ENCODE results near the gene AMER1.
"Not testable (repeated sequence)": the region's sequence is repeated elsewhere in the genome, so short reads cannot be mapped to it uniquely, and the experiment has no call there.

Gene AMER1

DNA sequence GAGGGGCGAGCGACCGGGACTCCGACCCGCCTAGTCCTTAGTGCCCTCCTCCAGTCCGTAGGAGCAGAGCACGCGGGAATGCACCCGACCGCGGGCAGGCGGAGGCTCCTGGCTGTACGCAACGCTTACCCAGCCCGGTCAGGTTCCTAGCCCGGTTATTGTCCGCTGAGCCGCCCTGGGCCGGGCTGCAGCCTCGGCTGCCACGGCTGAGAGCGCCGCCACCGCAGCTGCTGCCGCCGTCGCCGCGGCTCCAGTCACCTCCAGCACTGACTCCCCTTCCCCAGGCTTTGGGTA, at the start of gene AMER1:
TSS of gene AMER1 (minus strand) at position 268 of the 294 bp plus-strand sequence. CDS start 12,422 bp downstream, outside the sequence.
- DNase-seq: no peak

DNA sequence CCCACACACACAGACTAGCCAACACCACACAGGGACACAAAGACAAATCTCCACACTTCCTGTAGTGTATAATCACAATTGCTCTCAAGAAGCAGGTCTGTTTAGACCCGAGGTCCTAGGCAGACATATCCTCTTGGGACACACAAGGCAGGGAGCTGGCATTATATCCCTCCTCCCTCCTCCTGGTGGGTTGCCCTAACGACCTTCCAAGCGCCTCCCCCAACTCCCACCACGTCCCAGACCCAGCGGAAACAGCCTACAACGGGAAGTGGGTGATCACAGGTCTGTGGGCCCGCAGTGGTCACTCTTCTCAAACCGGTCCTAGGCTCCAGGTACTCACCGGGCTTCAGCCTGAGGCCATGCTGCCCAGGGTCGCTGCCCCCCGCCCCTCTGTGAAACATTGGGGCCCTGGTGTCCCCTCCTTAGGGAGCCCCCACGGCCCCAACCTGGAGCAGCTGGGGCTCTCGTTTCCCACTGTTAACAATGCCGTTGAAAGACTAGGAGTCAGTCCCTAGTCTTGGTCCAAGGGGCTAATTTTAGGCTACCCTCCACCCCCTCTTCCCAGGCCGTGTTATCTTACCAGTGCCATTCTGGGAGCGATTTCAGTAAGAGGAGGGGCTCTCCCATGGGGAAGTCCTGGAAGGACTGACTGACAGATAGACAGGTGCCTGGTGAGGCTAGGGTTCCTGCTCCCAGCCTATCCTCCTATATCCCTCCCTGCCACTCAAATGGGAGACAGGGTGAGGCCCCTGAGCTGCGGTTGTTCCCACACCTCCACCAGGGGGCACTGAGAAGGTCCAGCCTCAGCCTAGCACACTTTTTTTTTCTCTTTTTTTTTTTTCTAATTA, 24.8 kb upstream of the AMER1 start, which contains the start of gene ASB12:
TSS of gene ASB12 (minus strand) at position 485 of the 848 bp plus-strand sequence. CDS start 4,957 bp downstream, outside the sequence.
- DNase-seq: no peak

DNA sequence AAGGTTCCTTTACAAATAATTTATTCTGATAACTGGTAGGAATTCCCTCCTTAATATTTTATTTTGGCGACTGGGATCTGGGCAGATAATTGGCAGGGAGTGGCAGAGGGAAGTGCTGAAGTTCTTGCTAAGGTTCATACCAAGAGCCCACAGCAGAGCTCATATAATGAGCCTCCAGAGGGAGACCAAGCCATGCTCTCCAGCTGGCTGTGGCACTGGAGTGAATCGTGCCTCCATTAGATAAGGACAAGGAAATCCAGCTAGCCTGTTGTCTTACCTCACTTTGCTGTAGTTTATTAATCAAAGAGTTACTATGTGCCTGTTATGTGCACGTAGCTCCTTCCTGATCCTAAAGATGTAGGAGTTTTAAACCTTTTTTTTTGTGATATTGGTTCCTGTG, 23.6 kb upstream of the AMER1 start:
- no peak for DNase-seq

DNA sequence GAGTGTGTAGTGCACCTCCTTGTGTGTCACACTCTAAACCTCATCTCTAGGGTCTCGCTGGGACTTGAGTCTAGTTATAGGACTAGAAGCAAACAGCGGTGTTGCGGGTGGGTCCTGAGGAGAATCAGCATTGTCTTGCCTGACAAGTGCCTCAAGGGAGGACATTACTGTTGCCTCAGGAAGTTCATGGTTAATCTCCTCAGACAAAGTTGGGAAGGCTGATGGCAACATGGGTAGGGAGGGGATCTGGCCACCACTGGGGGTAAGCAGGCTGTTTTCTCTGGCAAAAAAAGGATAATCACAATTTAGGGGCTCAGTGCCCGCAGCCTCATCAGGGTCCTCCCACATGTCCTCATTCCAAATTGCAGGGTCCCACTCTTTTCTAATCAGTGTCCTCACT, 12.5 kb upstream of the AMER1 start:
- no peak for DNase-seq

DNA sequence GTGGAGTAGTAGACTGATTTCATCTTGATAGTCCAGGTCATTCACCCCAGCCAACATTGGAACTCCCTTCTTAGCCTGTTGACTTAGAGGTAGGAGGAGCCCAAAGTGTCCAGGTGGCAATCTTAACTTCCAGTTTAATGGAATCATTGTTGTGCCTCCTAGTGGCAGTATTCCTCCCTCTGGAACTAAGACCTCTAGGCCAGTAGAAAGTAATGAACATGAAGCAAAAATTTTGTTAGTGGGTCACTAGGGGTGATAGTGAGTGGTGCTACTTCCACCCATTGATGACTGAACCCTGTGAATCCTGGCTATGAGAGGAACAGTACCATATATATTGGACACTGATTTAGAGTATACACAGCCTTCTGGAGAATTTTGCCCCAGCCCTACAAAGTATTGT, 8.5 kb upstream of the AMER1 start:
- DNase-seq: not testable (repeated sequence)

DNA sequence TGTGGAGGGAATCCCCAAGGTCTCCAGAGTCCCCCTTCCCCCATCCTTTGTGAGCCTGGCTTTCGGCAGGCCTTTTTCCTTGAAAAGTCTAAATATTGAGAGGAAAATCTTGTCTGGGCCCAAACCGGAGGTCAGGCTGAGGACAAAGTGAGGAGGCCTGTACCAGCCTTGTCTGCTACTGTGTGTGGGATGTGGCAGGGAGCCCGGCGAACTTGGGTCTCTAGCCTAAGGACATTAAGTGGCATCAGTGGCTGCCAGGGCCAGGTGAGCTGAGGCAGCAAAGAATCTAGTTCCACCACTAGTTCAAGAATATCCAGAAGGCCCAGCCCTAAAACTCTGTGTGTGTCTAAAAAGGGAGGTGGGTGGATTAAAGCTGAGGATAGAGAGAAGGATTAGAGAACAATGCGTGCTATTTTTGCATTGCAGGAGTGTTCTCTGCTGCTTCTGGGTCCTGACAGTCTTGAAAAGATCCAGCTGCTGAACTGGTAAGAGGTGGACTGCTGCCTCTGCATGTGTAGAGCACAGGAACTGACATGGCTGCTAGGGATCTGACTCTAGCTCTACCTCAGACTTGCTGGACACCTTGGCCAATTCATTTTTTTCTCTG, 1.2 kb upstream of the AMER1 start:
- DNase-seq: peak; percentile 5

DNA sequence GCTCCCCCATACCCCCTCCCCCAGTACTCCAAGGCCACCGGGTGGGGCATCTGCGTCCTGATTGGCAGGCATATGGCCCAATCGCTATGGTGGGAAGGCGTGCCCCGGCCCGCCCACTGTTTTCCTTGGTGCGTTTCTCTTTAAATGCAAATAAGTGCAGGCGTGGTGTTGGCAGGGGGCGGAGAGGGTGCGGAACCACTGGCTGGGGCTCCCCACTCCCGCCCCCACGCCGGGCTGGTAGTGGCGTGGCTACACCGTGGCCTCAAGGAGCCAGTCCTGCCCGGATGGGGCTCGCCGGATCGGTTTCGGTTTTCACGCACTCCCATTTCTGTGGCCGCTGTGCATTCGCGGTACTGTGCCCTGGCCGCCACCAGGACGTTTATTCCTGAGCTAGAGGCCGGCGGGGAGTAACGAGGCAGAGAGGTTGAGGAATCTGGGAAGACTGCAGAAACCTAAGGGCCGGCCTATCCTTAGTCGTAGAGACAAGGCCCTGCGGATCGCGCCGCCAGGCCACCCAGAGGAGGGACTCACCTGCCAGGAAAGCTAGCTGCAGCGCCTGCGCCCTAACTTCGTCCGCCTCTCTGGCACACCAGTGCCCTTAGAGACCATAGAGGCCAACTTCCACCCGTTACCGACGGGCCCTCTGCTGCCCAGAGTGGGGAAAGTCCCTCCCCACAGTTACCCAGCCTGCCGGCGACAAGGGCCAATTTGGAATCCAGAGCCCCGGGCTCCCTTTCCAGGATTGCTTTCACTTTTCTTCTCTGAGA, 410 bp upstream of the AMER1 start:
- DNase-seq: peak; percentile 97

DNA sequence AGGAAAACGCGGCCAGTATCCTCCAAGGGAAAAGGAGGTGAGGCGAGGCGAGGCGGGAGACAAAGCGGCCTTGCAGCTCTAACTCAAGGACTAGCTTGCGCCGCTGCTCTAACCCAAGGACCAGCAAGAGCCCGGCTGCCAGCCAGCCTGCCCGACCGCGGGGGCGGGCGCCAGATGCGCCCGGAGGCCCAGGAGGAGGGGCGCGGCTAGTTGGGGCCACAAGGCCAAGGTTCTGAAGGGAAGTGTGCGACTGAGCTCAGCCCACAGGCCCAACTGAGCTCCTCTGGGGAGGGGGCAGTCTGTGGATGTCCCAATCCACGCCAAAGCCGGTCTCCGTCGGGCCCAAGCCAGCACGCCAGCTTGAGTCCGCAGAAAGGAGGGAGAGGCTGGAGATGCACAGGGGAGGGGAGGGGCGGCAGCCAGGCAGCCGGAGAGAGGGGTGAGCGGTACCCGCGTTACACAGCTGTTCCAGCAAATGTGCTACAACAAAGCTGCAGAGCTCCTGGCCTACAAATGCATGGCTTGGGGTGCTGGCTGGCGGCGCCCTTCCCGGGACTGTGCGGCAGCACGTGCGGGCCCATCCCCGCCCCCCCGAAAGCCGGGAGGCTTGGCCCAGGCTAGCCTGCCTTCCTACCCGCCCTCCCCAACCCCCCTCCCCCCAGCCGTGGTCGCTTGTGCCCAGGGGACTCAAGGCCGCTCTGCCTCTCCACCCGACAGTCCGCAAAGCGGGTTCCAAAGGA, 637 bp downstream of the AMER1 start:
- DNase-seq: peak; percentile 73

DNA sequence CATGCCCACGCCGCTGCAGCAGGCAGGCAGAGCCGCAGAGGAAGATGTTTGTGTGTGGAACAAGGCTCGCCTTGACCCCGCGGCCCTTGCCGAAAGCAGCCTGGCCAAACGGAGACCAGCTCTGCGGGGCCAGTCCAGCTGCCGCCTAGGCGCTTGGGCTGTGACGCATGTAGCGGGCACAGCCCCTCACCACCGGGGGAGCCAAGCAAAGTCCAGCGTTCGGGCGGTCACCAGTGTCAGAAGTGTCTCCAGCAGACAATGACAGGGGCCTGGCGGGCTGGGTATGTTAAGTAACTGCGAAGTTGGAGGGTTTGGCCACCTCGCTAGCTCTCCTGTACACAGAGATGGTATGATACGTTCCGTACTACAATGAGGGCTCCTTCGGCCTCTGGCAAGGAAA, 1.3 kb downstream of the AMER1 start:
- DNase-seq: no peak

DNA sequence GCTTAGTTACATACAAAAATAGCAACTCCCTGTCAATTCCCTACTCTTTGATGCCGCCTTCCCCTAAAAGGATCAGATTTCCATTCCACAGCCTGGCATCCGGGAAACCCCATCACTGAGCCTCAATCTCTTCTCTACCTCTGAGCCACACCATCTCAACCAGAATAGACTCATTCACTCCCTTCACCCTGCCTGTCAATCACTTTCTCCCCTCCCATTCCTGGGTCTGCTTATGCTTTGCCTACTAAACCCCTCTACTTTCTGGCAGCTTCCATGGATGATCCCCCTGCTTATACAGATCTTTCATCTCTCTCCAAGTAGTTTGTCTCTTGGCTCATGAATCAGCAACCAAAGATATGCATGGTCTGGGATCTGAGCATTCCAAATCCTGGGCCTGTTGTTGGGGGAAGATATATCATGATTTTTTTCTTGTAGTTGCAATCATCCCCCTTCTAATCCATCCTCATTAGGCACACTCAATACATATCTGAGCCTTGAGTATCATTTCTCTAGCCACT, 2.6 kb downstream of the AMER1 start:
- DNase-seq: peak; percentile 5

DNA sequence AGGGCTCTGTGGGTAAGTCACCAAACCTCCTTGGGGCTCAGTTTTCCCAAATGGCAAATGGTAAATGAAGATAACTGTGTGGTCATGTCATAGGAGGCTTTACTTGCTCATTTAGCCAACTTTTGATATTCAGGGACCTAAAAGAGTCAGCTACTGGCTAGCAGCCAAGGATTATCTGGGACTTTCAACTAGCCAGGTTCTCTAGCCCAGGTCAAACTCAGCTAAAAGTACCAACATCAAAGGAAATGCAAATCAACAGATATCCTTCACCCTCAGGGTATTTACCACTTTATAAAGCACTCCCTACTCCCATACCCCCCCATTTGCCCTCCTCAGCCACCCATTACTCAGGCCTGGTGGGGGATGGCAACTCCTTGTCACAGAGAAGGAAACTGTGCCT, 7.5 kb downstream of the AMER1 start:
- no peak for DNase-seq

DNA sequence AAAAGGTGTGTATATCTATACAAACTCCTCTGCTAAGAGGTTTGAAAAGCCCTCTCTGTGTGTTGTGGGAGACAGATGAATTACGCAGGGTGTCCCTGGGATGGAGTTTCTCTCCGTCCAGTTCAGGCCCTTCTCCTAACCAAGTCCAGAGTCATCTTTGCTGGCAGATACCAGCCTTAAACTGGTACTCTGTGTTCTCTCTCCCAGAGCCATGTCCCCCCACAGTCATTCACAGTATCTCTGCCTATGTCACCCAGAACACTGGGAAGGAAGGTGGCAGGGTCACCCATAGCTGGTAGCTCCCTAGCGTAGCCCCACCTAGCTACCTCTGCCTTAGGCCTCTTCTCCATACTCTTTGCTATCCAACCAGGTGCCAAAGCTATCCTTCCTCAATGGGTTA, 8.9 kb downstream of the AMER1 start:
- no peak for DNase-seq

DNA sequence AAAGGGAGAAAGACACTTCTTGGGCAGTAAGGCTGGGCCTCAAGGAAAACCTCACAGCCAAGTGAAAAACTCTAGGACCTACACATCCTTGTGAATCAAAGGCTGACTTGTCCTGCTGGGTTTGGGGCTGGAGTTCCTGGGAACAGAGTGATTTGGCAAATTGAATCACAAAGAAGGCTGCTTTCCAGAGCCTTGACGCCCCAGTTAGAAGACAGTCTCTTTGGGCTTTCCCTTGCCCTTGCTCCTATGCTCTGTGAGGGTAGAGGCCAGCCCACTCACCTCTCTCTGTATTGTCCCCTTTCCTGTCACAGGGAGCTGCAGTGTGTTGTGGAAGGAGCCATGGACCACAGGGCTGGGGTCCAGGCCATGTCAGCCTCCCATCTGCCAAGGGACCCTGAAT, 9.6 kb downstream of the AMER1 start:
- DNase-seq: no peak

DNA sequence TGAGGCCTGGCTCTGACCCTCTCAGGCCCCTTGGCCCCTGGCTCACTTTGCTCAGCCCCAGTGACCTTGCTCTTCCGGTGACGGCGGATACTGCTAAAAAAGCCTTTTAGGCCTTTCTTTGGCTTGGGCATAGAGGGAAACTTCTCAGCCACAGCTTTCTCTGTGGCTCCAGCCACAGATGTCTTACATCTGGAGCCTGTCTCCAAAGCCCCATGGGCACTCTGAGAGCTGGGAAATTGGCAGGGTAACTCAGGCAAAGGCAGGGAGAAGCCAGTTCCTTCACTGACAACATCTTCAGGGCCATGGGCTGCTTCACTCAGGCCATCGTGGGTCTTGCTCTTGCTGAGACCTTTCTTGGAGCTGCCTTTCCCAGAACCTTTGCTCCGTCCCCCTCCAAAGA, 12.8 kb downstream of the AMER1 start:
- no peak for DNase-seq

DNA sequence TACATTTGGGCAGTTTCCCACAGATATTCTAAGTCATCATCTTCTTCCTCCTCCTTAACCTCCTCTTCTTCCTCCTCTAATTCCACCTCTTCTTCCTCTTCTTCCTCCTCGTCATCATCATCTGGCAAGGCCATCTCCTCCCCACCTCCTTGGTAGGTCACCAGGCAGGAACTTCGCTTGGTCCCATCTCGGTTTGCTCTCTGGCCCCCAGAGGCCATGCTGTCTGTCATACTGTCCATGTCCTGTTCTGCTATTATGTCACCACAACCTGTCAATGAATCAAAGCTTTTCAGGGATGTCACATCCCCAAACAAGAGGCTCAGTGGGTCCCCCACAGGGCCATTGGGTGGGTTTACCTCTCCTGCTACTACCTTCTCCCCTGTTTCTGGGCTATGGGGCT, 13.5 kb downstream of the AMER1 start:
- DNase-seq: no peak

DNA sequence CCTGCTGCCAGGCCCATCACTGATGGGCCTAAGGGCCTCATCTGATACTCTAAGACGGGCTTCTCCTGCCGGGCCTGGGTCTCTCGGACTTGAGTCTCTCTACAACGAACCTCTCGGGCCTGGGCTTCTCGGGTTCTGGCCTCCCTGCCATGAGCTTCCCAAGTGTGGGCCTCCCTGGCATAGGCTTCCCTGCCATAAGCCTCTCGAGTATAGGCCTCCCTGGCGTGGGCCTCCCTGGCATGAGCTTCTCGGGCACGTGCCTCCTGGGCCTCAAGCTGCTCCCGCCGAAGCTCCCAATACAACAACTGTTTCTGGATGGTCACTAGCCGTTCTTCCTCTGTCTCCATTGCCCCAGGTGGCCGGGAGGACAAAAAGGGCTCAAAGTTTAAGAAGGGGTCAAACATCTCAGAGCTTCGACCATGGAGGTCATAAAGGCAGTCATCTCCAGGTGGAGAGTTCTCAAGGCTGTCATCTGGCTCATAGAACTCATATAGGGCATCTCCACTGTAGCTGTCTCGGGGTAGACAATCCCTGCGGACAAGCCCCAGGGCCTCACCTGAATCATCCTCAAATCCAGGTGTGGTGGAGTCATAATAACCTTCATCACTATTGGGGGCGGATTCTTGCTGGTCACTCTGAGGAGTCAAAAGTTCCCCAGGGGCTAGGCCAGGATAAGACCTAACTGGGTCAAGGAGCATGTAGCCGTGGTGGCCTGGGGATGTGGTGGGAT, 14.1 kb downstream of the AMER1 start:
- no peak for DNase-seq

DNA sequence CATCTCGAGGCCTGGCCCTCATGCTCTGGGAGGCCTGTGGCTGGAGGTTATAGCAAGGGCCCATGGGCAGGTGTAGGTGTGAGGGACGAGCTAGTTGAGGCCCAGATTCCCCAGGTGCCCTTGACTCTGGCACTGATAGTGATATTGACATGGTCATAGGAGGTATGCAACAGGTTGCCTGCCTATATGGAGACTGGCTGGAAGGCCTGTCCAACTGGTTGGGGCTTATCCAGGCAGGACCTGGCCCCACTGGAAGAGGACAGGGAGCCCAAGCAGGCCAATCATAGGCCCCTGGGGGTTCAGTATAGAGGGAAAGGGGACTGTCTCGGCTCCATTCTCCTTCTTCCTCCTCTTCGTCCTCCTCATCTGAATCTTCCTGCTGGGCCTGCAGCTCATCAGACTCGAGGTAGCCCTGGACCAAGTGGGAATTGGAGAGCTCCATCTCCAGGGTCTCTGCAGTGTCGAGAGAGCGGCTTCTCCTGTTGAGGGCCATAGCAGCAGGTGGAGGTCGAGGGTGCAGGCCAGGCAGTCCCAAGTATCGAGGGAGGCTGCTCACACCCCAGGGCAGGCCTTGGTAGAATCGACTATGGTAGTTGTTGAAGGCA, 15.3 kb downstream of the AMER1 start:
- no peak for DNase-seq

DNA sequence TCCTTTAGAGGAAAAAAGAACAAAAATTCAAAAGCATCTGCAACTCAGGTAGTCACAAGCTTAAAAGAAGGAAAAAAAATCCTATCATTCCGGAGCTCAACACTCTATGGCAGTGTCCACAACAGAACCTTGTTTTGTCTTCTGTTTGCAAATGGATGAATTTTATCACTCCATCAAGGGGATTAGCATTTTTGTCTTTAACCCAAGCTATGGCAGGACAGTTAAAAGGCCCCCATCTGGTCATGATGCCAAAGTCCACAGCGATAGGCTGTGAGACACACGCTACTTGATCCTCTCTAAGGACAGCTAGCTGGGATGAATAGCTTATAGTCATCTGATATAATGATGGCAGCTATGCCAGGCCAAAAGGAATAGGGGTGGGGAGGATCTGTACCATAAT, 16.6 kb downstream of the AMER1 start:
- no peak for DNase-seq

DNA sequence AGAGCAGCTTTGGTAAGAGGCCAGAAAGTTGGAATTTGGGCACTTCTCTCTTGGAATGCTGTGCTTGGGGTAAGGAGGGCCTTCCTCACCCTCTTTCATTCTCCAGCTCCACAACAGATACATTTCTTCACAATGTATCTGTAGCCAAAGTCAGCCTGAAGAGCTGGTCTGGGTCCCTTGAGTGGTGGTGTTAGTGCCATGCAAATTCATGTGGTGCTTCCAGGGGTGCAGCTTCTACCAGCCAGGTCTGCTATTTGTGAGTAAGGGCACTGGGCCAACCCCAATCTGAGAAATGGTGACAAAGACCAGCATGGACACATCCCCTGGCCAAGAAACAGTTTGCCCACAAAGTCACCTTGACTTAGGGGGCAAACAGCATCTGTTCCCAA, 17.8 kb downstream of the AMER1 start:
- DNase-seq: no peak

DNA sequence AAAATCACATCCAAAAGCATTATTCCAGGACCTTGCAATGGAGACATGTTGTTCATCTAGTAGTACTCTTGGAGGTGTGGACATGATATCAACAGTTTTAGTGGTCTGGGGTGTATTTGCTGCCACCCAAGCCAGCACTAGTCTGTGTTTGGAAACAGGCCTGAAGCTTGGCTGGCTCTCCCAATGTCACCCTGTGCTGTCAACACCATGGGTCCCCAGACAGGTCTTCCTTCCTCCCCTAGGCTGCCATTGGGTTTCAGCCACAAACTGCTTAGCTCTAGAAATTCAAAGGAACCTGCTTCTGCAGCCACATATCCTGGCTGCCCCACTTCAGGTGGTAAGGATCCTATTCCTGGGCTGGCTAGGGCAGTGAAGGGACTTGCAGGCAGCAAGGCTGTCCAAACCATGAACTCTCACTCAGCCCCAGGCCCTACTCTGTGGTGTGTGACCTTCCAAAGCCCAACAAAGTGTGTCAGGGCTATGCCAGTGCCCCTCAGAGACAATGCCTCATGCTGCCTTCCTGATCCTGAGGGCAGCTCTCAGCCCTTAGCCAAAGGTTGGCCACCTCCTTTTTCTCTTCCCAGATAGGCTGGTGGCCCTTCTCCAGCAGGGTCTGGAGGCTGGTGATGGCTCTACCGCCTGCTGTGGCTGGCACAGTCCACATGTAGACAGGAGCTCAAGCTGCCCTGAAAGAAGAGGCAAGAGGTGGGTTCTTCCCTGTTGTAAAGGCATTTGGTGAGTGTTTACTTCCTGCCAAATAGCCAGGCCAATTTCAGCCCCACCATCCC, 18.3 kb downstream of the AMER1 start:
- DNase-seq: no peak

DNA sequence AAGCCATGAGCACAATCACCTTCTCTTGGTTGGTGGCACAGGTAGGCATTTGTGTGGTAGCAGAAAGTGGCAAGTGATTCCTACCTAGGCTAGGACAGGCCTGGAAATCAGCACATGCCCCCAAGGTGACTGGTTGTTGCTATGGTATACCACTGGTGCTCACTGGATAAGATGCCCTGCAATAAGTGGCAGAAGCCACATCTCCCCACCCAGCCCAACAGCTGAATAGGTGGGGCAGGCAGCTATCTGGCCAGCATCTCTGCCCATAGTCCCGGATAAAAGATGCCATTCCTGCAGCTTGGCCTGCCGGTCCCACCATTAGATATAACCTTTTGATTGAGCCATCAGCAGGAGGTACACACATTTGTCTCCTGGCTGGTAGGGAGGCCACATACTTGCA, 21.1 kb downstream of the AMER1 start:
- DNase-seq: no peak
